GM23338 (cell line): ENCODE measurements around the gene BCAS3. TPM values are rescaled to one million over a fixed set of nuclear protein-coding genes. Genes with fewer than 3 reads are reported as not detected.

Experiments
- ATAC-seq: fragments of 200-7000 bp; cut with Tn5 transposase; 3 replicates; pipeline ENCODE4 v1.9.1; 2020
- DNase-seq: peaks from one replicate; pipeline ENCODE4 v3.0.0-alpha.2; 2015; ENCODE audit warnings: low spot score
- H2AFZ ChIP-seq: fragments of 200-600 bp; sonication (generic); 2 replicates; pipeline ENCODE4 v1.8.0; 2016; ENCODE audit warnings: antibody characterized with exemption, mild to moderate bottlenecking, moderate library complexity
- H3F3A ChIP-seq: fragments of 200-600 bp; sonication (generic); replicated peaks from 2 replicates; pipeline ENCODE4 v1.8.0; 2017; ENCODE audit warnings: antibody characterized with exemption, mixed run types, low read depth
- H3K27ac ChIP-seq: fragments of 200-600 bp; sonication (generic); 2 replicates; pipeline ENCODE4 v1.6.1; 2016; ENCODE audit warnings: low read depth
- H3K27me3 ChIP-seq: fragments of 200-600 bp; sonication (generic); 2 replicates; pipeline ENCODE4 v1.8.0; 2016; ENCODE audit warnings: mild to moderate bottlenecking, mixed run types, moderate library complexity; ENCODE audit not compliant: insufficient read depth
- H3K36me3 ChIP-seq: fragments of 200-600 bp; sonication (generic); 2 replicates; pipeline ENCODE4 v1.8.0; 2016; ENCODE audit warnings: mild to moderate bottlenecking; ENCODE audit not compliant: insufficient read depth
- H3K4me1 ChIP-seq: fragments of 200-600 bp; sonication (generic); 2 replicates; pipeline ENCODE4 v1.8.0; 2016; ENCODE audit warnings: mild to moderate bottlenecking, moderate library complexity; ENCODE audit not compliant: insufficient read depth
- H3K4me2 ChIP-seq: fragments of 200-600 bp; sonication (generic); 2 replicates; pipeline ENCODE4 v1.7.1; 2017; ENCODE audit warnings: mixed run types
- H3K4me3 ChIP-seq: fragments of 200-600 bp; sonication (generic); 2 replicates; pipeline ENCODE4 v1.6.1; 2016; ENCODE audit warnings: mixed run types
- H3K79me2 ChIP-seq: fragments of 200-600 bp; sonication (generic); replicated peaks from 2 replicates; pipeline ENCODE4 v1.8.0; 2017; ENCODE audit warnings: mild to moderate bottlenecking; ENCODE audit not compliant: insufficient read depth
- H3K9me2 ChIP-seq: fragments of 200-600 bp; sonication (generic); 2 replicates; pipeline ENCODE4 v1.8.0; 2017; ENCODE audit not compliant: insufficient read depth
- H4K20me1 ChIP-seq: fragments of 200-600 bp; sonication (generic); replicated peaks from 2 replicates; pipeline ENCODE4 v1.8.0; 2017; ENCODE audit warnings: mild to moderate bottlenecking; ENCODE audit not compliant: insufficient read depth
- H3K27ac Mint-ChIP-seq: 2 replicates; pipeline ENCODE4 v1.8.0; 2020; ENCODE audit warnings: inconsistent platforms, mild to moderate bottlenecking, moderate library complexity, mixed read lengths
- H3K27me3 Mint-ChIP-seq: 3 replicates; pipeline ENCODE4 v1.8.0; 2022; ENCODE audit warnings: low read depth, mild to moderate bottlenecking, moderate library complexity, mixed read lengths, inconsistent platforms; ENCODE audit not compliant: insufficient read depth, poor library complexity
- H3K36me3 Mint-ChIP-seq: 3 replicates; pipeline ENCODE4 v1.8.0; 2021; ENCODE audit warnings: low read depth, mild to moderate bottlenecking, inconsistent platforms, moderate library complexity, mixed read lengths
- H3K4me1 Mint-ChIP-seq: 3 replicates; pipeline ENCODE4 v1.8.0; 2020; ENCODE audit warnings: mild to moderate bottlenecking, inconsistent platforms, mixed read lengths
- H3K4me3 Mint-ChIP-seq: 3 replicates; pipeline ENCODE4 v1.8.0; 2021; ENCODE audit warnings: moderate library complexity, mild to moderate bottlenecking, inconsistent platforms, mixed read lengths
- H3K9me3 Mint-ChIP-seq: 3 replicates; pipeline ENCODE4 v1.8.0; 2020; ENCODE audit warnings: moderate library complexity, mild to moderate bottlenecking, inconsistent platforms, mixed read lengths
- EZH2 ChIP-seq: fragments of 200-600 bp; sonication (generic); IDR thresholded peaks from one replicate; pipeline ENCODE4 v1.8.0; 2017; ENCODE audit warnings: antibody characterized with exemption, mild to moderate bottlenecking, low read depth; ENCODE audit not compliant: unreplicated experiment
- EZH2phosphoT487 ChIP-seq: fragments of 200-600 bp; sonication (generic); IDR thresholded peaks from one replicate; pipeline ENCODE4 v1.8.1; 2018; ENCODE audit warnings: antibody characterized with exemption; ENCODE audit not compliant: unreplicated experiment
- NANOG ChIP-seq: IDR thresholded peaks from 2 replicates; pipeline ENCODE4 v1.6.1; 2016; ENCODE audit warnings: antibody characterized with exemption, borderline replicate concordance
- POLR2AphosphoS5 ChIP-seq: IDR thresholded peaks from 2 replicates; pipeline ENCODE4 v1.6.1; 2016; ENCODE audit warnings: antibody characterized with exemption, low read depth
- ZNF114 ChIP-seq: fragments of 250-450 bp; sonication (Bioruptor Pico); IDR thresholded peaks from 2 replicates; pipeline ENCODE4 v1.5.0; 2020; ENCODE audit warnings: mild to moderate bottlenecking, moderate library complexity
- ZNF331 ChIP-seq: fragments of 250-450 bp; sonication (Bioruptor Pico); IDR thresholded peaks from 2 replicates; pipeline ENCODE4 v1.5.0; 2020; ENCODE audit warnings: low read depth, mild to moderate bottlenecking, moderate library complexity
- polyA plus RNA-seq: library from polyadenylated mRNA; unstranded; fragments of >200 nt; fragmentation: Nextera tagmentation; extraction: Ambion mirVana; gene quantifications from 2 replicates; pipeline ENCODE4 v1.2.1, GENCODE V29; 2016
- total RNA-seq: library from RNA; depleted of rRNA; stranded (reverse); fragments of >200 nt; shearing (Covaris generic); gene quantifications from 2 replicates; pipeline ENCODE4 v1.2.3, GENCODE V29; 2014
- TF ChIP-seq, protein P1 (sequence below): fragments of 250-450 bp; sonication (Bioruptor Pico); IDR thresholded peaks from 2 replicates; pipeline ENCODE4 v1.5.0; 2020; ENCODE audit warnings: mild to moderate bottlenecking, moderate library complexity
- TF ChIP-seq, protein P2 (sequence below), 2 experiments: fragments of 200-600 bp in 1 of 2; sonication (generic) in 1 of 2; conservative IDR thresholded peaks; 2 replicates each; pipeline versions ENCODE4 v1.5.1 to v1.6.1; 2016 to 2017; ENCODE audit warnings: antibody characterized with exemption in 2 of 2, low read depth in 2 of 2, mild to moderate bottlenecking in 2 of 2, moderate library complexity in 1 of 2

Gene BCAS3
- total and polyA plus RNA-seq, 2 experiments from 2014 or later, result 8.2 to 28.0 TPM

DNA sequence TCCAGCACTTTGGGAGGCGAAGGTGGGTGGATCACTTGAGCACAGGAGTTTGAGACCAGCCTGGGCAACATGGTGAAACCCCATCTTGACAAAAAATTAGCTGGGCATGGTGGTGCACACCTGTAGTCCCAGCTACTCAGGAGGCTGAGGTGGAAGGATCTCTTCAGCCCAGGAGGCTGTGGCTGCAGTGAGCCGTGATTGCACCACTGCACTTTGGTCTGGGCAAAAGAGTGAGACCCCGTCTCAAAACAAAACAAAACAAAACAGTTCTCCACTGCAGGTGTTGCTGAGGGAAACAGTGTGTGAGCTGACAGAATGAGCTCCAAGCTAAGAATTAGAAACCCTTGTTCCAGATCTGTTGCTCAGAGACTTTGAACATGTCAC, 686.8 kb downstream of the BCAS3 start:
- H3K4me3 ChIP-seq, result no peak overlapping the region
- H4K20me1 ChIP-seq, result no peaks in the 10 kb centered on the region
- H3K4me2 ChIP-seq, result no peak overlapping the region
- H2AFZ ChIP-seq, result no peak overlapping the region
- no peaks in the 10 kb centered on the region for H3K27me3 ChIP-seq
- TF ChIP-seq ZNF114 (CRISPR knock-in tag) (no peak), POLR2AphosphoS5 (no peak), NANOG (no peak), EZH2phosphoT487 (no peak), ZNF331 (CRISPR knock-in tag) (no peak), EZH2 (no peak)
- TF ChIP-seq, protein P1, sequence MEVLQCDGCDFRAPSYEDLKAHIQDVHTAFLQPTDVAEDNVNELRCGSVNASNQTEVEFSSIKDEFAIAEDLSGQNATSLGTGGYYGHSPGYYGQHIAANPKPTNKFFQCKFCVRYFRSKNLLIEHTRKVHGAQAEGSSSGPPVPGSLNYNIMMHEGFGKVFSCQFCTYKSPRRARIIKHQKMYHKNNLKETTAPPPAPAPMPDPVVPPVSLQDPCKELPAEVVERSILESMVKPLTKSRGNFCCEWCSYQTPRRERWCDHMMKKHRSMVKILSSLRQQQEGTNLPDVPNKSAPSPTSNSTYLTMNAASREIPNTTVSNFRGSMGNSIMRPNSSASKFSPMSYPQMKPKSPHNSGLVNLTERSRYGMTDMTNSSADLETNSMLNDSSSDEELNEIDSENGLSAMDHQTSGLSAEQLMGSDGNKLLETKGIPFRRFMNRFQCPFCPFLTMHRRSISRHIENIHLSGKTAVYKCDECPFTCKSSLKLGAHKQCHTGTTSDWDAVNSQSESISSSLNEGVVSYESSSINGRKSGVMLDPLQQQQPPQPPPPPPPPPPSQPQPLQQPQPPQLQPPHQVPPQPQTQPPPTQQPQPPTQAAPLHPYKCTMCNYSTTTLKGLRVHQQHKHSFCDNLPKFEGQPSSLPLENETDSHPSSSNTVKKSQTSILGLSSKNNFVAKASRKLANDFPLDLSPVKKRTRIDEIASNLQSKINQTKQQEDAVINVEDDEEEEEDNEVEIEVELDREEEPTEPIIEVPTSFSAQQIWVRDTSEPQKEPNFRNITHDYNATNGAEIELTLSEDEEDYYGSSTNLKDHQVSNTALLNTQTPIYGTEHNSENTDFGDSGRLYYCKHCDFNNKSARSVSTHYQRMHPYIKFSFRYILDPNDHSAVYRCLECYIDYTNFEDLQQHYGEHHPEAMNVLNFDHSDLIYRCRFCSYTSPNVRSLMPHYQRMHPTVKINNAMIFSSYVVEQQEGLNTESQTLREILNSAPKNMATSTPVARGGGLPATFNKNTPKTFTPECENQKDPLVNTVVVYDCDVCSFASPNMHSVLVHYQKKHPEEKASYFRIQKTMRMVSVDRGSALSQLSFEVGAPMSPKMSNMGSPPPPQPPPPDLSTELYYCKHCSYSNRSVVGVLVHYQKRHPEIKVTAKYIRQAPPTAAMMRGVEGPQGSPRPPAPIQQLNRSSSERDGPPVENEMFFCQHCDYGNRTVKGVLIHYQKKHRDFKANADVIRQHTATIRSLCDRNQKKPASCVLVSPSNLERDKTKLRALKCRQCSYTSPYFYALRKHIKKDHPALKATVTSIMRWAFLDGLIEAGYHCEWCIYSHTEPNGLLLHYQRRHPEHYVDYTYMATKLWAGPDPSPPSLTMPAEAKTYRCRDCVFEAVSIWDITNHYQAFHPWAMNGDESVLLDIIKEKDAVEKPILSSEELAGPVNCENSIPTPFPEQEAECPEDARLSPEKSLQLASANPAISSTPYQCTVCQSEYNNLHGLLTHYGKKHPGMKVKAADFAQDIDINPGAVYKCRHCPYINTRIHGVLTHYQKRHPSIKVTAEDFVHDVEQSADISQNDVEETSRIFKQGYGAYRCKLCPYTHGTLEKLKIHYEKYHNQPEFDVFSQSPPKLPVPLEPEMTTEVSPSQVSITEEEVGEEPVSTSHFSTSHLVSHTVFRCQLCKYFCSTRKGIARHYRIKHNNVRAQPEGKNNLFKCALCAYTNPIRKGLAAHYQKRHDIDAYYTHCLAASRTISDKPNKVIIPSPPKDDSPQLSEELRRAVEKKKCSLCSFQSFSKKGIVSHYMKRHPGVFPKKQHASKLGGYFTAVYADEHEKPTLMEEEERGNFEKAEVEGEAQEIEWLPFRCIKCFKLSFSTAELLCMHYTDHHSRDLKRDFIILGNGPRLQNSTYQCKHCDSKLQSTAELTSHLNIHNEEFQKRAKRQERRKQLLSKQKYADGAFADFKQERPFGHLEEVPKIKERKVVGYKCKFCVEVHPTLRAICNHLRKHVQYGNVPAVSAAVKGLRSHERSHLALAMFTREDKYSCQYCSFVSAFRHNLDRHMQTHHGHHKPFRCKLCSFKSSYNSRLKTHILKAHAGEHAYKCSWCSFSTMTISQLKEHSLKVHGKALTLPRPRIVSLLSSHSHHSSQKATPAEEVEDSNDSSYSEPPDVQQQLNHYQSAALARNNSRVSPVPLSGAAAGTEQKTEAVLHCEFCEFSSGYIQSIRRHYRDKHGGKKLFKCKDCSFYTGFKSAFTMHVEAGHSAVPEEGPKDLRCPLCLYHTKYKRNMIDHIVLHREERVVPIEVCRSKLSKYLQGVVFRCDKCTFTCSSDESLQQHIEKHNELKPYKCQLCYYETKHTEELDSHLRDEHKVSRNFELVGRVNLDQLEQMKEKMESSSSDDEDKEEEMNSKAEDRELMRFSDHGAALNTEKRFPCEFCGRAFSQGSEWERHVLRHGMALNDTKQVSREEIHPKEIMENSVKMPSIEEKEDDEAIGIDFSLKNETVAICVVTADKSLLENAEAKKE (CRISPR knock-in tag), result no peak
- TF ChIP-seq, protein P2, sequence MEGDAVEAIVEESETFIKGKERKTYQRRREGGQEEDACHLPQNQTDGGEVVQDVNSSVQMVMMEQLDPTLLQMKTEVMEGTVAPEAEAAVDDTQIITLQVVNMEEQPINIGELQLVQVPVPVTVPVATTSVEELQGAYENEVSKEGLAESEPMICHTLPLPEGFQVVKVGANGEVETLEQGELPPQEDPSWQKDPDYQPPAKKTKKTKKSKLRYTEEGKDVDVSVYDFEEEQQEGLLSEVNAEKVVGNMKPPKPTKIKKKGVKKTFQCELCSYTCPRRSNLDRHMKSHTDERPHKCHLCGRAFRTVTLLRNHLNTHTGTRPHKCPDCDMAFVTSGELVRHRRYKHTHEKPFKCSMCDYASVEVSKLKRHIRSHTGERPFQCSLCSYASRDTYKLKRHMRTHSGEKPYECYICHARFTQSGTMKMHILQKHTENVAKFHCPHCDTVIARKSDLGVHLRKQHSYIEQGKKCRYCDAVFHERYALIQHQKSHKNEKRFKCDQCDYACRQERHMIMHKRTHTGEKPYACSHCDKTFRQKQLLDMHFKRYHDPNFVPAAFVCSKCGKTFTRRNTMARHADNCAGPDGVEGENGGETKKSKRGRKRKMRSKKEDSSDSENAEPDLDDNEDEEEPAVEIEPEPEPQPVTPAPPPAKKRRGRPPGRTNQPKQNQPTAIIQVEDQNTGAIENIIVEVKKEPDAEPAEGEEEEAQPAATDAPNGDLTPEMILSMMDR (conservative IDR thresholded peaks at IDR 0.05; ENCODE audit: low read depth in 2 of 2), result no peak
- no peak overlapping the region for H3K27ac ChIP-seq
- Mint-ChIP-seq H3K9me3 (no peaks in the 10 kb centered on the region), H3K36me3 (no peaks in the 10 kb centered on the region), H3K4me1 (0 out of 3 replicates have a peak, but pooled peaks cover 2% of the 10 kb centered on the region), H3K4me3 (no peak overlapping the region), H3K27ac (no peak overlapping the region), H3K27me3 (peaks cover 1% of the 10 kb centered on the region)
- no peaks in the 10 kb centered on the region for H3K36me3 ChIP-seq
- no peaks in the 10 kb centered on the region for H3K4me1 ChIP-seq
- no peaks in the 10 kb centered on the region for H3K9me2 ChIP-seq
- H3K79me2 ChIP-seq, result no peaks in the 10 kb centered on the region
- ATAC-seq (no peak), DNase-seq (no peak)
- no peaks in the 10 kb centered on the region for H3F3A ChIP-seq
